ENCODE results near the gene SHMT2.

The SHMT2 gene

DNA sequence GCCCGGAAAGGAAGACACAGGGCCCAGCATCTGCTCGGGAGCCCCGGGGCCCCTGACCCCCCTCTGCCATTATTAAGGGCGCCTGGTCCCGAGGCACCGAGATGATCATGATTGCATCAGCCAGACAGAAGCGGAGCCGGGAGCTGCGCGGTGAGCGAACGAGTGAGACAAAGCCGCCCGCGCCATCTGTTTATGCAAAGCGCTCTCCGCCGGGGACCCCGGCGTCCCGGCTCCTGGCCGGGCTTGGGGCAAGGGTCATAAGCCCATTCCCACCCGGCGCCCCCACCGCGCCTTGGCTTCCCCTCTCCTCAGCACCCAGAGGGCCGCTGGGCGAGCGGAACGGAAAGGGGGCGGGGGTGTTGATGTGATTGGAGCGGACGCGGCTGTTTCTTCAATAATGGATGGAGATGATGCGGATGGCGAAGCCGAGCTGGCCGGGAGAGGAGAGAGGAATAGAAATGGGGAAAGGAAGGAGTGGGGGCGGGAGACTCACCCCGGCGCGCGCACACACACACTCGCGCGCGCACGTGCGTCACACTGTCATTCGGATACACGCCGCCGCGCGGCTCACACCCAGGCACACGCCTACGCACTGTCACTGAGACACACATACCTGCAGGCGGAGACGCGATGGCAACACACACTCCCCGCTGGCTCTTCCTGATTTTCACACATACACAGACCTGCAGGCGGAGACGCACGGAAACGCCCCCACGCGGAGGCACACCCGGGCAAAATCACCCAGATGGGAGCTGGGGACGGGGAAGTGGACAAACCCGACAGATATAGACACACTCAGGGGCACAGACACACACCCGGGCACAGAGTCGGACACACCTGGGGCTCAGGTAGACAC is 10.8 kb downstream of the SHMT2 start:
- peak; percentile 70 for DNase-seq (ENCODE audit: low read depth)

DNA sequence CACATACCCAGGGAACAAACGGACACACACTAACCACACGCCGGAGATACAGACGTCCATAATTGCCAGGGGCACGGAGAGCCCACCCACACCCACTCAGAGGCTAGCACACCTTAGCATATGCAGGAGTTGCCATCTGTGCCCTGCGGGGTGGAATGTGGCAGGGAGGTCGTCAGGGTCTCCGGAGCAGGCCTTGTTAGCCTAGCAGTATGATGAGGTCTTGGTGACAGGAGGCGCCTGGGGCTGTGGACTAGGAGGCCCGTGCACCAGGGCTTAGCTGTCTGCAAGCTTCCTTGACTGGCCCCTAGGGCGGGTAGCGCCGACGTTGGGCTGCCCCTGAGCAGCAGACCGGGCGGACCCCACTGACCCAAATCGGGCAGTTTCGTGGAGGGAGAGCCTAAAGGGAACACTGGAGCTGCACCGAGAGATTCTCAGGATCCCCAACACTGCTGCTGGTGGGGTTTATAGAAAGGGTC is 11.5 kb downstream of the SHMT2 start:
- DNase-seq (ENCODE audit: low read depth) = no peak

DNA sequence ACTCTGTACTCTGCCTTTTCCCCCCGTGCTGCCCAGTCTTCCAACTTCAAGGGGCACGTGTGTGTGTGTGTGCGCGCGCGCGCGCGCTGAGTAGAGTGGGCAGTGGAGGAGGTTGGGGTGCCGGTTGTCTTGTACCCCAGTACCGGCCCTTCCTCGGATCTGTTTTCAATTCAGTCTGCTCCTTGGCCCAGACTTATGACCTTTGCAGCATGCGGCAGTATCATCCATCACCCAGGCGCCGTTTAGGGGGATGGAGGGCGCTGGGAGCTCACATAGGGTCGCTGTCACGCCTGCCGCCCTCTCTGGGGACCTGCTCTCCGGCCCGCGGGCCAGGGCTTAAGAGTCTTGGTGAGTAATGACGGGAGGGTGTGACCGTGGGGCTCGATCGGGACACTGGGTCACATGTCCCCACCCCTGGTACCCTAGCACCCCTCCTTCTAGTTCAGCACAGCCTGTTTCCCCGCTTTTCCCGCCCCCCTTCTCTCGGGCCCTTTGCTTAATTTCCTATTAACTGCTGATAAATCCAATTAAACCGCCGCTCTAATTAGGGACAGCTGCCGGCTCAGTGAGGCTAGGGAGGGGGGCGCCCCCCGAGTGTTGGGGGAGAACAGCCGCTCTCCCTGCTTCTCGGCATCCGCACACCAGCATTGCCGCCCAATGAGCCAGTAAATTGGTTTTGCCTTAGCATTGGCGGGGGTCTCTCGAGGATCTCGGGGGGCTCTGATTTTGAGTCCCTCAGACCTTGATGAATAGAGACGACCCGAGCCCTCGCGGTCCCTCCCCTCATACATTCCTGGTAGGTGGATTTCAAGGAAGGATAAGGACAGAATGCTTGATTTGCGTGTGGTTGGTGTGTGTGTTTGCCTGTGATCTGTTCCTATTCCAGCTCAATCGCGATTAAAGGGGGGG is 12.1 kb downstream of the SHMT2 start:
- no peak for DNase-seq (ENCODE audit: low read depth)

DNA sequence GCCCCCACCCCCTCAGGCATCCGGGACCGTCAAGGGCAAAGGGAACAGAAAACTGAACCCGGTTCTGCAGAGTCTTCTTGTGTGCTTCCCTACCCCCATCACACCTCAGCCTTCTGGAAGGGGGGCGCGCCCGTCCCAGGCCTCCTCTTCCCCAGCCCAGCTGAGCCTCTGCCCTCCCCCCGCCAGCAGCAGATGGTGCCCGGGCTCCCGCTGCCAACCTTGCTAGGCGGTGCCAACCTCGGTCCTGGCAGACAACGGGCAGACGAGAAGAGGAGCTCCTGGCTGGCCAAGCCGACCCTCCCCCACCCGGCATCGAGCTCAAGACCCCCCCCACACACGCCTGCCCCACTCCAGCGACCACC is 12.8 kb downstream of the SHMT2 start:
- DNase-seq (ENCODE audit: low read depth) = no peak

DNA sequence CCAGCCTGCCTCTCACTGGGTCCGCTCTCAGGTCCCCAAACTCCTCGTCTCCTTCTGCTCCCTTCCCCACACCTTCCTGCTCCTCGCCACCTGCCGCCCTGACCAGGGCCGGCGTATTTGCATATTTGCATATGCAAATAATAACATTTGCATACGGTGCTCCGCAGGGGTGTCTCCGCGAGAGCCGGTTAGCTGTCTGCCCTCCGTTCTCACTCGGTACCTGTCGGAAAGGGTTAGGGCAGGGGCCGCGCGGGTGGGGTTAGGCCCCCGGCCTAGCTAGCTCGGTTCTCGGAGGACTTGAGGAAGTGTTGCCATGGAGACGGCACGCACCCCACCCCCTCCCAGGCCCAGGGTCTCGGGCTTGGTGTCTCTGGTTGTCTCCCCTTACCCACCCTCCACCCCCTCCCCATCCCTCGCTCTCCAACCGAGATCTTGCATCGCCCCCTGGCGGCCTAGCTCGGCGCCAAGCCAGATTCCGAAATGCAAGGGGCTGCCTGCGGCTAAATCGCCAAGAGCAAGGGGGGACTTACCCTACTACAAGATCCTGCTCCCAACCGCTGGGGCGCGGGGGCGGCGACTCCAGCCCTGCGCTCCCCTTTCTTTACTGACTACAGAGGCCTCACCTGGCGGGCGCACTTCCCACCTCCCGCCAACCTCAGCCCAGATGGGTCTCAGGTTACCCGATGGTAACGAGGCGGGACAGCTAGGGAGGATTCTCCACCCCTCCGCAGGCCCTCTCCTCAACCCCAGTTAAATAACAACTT is 13.4 kb downstream of the SHMT2 start:
- peak; percentile 51 for DNase-seq (ENCODE audit: low read depth)

DNA sequence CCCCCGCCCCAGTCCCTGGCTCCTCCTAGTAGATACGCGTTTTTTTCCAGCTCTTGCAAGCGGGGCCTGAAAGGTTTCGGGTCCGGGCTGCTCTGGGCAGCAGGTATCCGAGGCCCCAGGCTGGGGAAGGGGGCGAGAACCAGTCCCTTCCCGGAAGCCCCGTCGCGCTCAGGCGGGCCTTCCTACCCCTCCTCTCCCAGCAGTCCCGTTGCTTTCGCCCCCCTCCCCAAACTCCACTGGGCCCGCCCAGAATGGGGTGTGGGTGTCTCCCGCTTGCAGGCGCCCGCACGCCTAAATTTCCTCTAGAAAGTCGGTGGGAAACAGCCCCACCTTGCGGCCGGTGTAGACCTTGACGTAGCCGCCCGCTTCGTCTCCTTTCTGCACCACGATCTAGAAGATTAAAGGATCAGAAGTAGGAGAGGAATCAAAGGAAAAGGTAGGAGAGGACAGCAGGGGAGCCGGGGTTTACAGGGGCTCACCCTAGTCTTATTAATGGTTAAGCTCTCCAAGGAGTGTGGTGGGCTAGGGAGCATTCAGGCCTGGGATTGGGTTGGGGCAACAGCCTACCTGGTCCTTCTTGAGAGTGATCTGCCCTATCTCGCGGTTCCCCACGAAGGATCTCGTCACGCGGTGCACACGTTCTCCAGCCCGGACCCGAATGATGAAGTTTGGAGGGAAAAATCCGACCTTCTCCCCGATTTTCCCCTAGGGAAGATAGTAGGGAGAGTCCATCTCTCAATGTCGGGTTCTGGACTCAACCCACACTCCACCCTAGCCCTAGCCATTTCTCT is 14.2 kb downstream of the SHMT2 start:
- peak; percentile 68 for DNase-seq (ENCODE audit: low read depth)

DNA sequence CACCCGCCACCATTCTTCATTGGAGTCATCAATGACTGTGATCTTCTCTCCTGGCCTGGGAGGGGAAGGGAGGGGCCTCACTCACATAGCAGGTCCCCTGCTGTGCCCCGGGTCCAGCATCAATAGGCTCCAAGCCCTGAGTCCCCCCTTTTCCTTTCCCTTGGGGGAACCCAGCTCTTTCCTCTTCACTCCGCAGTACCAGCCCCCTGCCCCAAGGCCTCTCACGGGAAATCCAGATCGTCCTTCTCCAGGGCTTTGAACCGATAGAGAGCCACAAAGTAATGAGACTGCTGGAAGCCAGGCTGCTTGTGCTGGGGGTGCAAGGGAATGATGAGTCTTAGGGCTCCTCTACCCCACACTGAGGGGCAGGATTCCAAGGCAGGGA is 14.8 kb downstream of the SHMT2 start:
- DNase-seq (ENCODE audit: low read depth) = no peak

DNA sequence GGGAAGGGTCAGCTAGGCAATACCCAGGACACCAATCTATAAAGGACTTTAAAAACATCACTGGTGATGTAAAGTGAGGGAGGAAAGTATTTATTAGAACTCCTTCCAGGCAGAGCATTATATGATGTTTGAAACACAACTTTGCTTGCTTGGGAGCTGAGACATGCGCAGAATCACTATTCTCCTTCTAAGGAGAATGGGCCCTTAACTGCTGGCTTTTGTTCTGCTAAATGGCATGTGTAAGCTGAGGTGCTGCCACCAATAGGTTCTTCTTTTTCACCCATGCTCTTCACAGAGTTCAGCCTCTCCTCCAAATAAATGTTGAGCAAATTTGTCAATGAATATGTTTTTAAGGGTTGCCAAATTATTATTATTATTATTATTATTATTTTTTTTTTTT is 17.5 kb downstream of the SHMT2 start:
- no peak for DNase-seq (ENCODE audit: low read depth)

DNA sequence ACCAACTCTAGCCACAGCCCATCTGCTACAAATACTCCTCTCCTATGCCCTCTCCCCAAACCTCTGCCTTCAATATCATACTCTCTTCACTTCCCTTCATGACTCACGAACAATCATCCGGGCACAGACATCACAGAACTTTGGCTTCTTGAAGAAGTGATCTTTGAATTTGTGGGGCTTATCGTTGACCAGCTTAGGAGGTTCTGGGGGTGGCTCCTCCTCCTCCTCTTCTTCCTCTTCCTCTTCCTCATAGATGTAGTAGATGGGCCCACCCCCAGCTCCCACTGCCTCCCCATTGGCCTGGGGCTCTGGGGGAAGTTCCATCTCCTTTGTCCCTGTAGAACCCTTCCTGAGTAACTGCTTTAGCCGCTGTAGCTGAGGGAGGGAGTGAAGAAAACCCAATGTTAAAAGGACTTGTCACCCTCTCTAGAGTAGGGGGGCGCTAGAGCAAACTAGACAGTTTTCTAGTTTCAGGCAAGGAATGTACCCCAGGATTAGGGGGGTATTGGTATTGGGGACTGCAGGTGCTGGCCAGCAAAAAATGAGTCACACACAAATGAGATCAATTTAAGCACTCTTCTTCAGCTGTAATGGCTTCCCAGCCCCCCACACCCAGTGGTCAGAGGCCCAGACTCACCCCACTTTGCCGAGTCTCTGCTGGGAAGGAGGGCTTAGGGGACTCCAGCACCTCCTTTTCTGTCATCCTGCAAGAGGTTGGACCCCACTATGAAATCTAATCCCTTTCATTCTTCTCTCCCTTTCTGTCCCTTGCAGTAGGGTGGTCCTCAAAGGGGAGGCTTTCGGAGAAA is 19.6 kb downstream of the SHMT2 start:
- no peak for DNase-seq (ENCODE audit: low read depth)

DNA sequence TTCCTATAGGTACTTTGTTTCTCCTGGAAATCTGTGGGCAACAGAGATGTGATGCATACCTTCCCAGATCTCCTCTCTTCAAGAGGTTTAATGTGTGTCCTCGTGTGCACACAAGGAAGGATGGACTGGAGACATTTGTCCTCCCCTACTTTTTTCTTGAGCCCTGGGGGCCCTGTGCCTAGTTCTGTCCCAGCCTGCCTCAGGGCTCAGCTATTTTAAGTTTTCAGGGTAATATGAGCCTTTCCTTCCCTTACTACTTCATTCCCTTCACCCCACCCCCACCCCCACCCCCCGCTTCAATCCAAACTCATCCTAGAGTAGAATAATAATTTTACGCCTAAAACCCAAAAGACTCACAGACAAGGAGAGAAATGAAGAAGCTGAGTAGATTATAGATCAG is 21.0 kb downstream of the SHMT2 start:
- DNase-seq (ENCODE audit: low read depth) = no peak

DNA sequence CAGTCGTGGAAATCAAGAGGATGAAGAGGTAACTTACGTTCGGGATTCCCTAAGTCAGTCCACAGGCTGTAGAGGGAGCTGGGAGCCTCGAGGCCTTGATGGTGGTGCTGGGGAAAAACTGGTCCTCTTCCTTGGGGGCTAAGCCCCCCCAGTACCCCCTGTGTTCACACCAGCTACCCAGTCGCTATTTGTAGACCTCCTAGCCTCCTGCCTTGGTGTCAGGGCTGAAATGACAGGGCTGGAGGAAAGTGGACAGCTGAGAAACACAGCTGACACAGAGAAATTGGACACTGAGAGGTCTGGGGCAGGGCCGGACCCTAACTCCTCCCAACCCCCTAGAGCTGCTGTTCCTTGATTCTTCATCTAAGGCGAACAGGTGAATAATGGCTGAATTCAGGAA is 21.4 kb downstream of the SHMT2 start, which contains the start of gene STAC3:
Gene STAC3, minus strand, starts transcription at position 232 of the 400 bp plus-strand sequence. CDS start 1,551 bp downstream, outside the sequence.
- DNase-seq (ENCODE audit: low read depth) = no peak

DNA sequence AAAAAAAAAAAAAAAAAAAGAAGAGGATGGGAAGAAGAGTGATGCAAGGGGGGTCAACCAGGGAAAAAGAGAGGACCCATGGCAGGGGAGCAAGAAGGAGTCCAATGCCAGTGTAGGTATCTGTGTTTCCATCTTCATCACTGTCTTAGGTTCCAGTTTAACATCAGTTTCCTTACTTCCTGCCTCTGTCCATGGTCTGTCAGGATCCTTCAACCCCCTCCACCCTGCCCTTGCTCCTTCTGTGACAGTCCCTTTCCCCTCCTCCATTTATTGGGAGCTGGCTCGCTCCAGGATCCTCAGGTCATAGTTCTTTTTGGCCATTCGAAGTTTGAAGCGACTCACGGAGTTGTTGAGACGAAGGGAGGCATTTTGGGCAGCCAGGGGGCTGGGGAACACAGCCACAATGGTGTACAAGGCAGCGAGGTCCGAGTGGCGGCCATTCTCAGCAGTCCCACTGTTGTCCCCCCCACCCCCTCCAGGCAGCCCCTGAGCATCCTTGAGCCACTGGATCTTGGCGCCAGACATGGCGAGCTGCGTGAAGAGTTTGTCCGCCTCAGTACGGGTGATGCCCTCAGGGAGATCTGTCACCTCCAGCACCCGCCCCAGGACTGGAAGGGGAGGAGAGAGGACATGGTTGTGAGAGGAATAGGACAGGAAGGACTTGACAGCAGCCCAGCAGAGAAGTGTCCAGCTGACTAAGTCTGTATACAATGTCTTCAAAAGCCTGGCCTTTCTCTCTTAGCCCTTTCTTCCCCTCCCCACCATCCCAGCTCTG is 25.2 kb downstream of the SHMT2 start:
- DNase-seq (ENCODE audit: low read depth) = no peak

DNA sequence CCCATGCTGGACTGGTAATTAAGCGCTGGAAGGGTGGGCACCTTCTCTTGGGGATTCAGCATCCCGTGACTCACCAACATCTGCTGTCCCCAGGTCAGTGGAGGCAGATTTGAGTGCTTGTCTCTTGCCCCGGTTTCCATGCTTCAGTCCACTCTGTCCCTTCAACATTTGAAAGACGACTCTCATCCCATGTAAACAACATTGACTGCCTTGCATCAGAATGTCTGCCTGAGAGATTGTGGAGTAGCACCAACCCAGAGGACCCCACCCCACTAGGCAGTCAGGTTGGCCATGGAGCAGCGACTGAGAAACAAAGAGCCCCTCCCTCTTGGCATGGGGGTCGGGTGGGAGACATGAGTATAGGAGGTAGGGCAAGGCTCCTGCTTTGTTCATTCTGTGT is 26.4 kb downstream of the SHMT2 start:
- DNase-seq (ENCODE audit: low read depth) = no peak

DNA sequence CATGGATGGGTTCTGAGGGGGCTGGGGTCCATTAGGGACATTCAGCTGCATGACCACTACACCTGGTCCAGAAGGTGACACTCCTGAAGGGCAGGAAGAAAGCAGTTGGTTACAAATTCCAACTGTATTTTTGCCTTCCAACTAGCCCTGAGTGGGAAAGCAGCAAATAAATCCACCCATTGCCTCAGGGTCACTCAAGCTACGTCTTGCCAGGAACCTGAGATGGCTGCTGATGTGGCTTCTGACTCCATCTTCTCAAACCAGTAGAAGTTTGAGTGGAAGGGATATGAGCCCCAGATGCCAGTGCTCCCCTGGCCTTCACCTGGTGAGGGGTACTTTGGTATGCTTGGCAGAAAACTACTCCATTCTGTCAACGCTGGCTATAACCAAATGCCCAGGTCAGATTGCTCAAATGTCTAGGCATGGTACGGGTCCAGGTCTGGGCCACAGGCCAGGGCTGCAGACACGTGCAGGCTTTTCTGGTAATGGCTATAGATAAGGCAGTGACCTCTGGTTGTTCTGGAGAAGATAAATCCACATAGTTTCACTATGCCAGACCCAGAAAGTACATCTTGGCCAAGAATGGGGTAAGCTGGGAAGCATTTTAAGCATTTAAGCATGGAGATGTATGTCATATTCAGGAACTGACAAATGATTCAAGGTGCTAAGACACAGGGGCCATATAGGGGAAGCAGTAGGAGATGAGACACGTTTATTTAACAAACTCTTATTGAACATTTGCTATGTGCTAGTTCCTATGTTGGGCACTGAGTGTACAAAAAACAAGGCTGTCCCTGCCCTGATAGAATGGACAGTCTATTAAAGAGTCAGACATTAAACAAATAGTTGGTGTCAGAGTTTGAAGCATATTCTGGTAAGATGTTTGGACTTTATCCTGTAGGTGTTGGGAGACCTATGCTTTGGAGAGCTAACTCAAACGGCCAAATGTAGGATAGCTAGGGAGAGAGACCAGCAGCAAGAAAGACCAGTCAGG is 29.8 kb downstream of the SHMT2 start:
- no peak for DNase-seq (ENCODE audit: low read depth)

DNA sequence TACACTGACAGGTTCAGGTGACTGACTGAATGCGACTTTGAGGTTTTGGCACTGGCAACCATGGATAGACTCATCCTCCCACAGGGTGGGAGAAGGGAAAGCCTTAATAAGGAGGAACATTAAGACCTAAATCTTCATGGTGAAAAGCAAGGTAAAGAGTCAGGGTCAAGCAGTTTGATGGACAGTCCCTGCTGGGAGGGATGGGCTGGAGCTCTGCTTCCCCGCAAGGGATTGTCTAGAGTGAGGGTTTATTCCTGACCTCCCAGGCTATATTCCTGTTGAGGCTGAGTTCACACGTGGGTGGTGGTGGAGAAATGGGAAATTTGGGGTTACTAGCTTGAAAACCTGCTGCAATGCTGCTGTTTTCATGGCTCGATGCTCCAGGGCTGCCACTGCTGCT is 30.9 kb downstream of the SHMT2 start:
- DNase-seq (ENCODE audit: low read depth) = no peak

DNA sequence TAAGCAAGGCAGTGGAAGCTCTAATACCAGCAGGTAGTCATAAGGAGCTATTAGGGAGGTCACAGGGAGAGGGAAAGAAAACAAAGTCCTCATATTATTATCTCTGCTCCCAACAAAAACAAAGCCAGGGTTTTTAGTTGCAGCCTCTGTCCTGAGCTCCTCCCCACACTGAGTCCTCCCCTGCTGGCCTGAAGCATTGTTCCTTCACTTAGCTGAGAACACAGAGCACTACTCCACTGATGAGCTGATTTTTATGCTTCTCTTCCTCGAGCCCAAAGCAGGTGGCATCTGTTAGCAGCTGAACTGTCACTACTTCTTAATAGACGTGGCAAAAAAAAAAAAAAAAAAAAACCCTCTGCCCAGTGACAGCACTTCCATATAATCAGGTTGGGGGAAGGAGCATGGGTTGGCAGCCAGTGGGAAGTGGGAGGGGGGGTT is 31.9 kb downstream of the SHMT2 start:
- no peak for DNase-seq (ENCODE audit: low read depth)

DNA sequence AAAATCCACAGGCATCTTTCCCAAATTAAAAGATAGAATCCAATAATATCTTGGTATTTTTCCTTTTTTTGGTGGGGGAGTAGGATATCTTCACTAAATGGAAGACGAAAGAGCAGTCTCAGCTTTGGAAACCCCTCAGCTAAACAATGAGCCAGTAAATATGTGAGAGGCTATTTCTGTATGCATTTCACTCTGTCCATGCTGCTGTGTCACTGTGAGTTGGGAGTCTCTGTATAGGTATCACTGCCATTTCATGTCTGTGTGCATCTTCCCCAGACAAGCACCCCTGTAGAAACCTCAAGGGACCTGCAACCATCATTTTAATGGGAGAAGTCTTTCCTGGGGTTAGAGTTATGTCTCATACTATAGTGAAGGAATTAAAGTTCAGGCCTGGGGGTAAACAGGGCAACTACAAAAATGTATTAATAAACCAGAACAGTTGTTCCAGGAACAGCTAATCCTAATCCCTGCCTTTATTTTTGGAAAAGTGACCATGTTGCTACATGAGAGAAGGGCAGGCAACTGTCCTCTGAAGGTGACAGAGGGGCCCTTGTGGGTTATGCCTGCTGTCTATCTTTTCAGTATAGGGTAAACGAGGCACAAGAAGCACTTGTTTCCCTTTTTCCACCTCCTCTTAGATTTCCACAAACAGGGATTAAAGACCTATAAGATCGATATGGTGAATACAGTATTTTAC is 32.8 kb downstream of the SHMT2 start:
- DNase-seq (ENCODE audit: low read depth) = no peak

DNA sequence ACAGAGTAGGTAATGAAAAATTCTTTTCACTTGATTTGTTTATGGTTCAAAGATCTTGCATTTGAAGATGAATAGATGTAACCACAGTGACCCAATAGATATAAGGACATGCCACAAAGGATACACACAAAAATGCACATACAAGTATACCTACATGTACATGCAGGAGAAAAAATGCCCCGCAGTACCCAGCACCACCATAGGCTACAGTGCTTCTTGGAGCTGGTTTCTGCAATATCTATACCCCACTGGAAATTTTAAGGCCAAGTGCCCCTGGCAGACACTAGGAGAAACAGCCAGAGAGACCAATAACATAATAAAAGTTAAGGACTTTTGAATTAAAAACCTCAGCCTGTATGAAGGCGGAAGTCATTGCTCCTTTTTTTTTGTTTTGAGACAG is 33.6 kb downstream of the SHMT2 start:
- no peak for DNase-seq (ENCODE audit: low read depth)
